IMR-90 (cell line): Measurements from ENCODE around the gene PRKD2. TPM values are rescaled to one million over a fixed set of nuclear protein-coding genes. Genes with fewer than 3 reads are reported as not detected.

Experiments
- ATAC-seq: fragments of 200-7000 bp; cut with Tn5 transposase; 2 replicates; pipeline ENCODE4 v1.9.1; 2020; ENCODE audit warnings: low read depth, mild to moderate bottlenecking, moderate library complexity
- BruUV-seq: library from RNA; stranded (reverse); fragments of 400-500 nt; replicated peaks from 2 replicates; lab custom pipeline; 2021; lab: Mats Ljungman, UMichigan
- CTCF ChIA-PET: fragments of 300-600 bp; formaldehyde crosslinking; extraction: SDS; loops from one replicate; lab custom pipeline; 2021; ENCODE audit warnings: antibody characterized with exemption; lab: Yijun Ruan, JAX
- POLR2A ChIA-PET: fragments of 300-600 bp; sonication (Branson Sonifier 250); formaldehyde crosslinking; loops from one replicate; lab custom pipeline; 2022; ENCODE audit warnings: antibody characterized with exemption; ENCODE audit not compliant: unreplicated experiment; lab: Charles Lee
- DNase-seq: peaks from one replicate; pipeline ENCODE4 v3.0.0; 2013
- H2AFZ ChIP-seq: replicated peaks from 2 replicates; pipeline ENCODE3; 2013; ENCODE audit warnings: low read length, mild to moderate bottlenecking; ENCODE audit not compliant: poor library complexity
- H2AK5ac ChIP-seq: 2 replicates; pipeline ENCODE4 v1.6.1; 2013; ENCODE audit warnings: low read depth, low read length, inconsistent platforms
- H2AK9ac ChIP-seq: replicated peaks from 2 replicates; pipeline ENCODE3; 2013; ENCODE audit warnings: mild to moderate bottlenecking, low read depth, low read length, moderate library complexity; ENCODE audit not compliant: poor library complexity
- H2BK120ac ChIP-seq: 2 replicates; pipeline ENCODE4 v1.6.1; 2013; ENCODE audit warnings: low read depth, low read length, inconsistent platforms
- H2BK15ac ChIP-seq: 3 replicates; pipeline ENCODE4 v1.6.1; 2013; ENCODE audit warnings: low read depth, low read length, inconsistent platforms
- H2BK20ac ChIP-seq: 2 replicates; pipeline ENCODE4 v1.6.1; 2013; ENCODE audit warnings: low read depth, mild to moderate bottlenecking, inconsistent platforms, low read length, moderate library complexity
- H2BK5ac ChIP-seq: 2 replicates; pipeline ENCODE4 v1.6.1; 2013; ENCODE audit warnings: mild to moderate bottlenecking, low read depth, low read length, inconsistent platforms; ENCODE audit not compliant: poor library complexity, severe bottlenecking
- H3K14ac ChIP-seq: replicated peaks from 2 replicates; pipeline ENCODE4 v1.6.1; 2013; ENCODE audit warnings: low read depth, low read length, inconsistent platforms
- H3K18ac ChIP-seq: 2 replicates; pipeline ENCODE4 v1.6.1; 2013; ENCODE audit warnings: low read depth, low read length, control low read depth
- H3K23ac ChIP-seq: 2 replicates; pipeline ENCODE4 v1.6.1; 2013; ENCODE audit warnings: low read depth, low read length, inconsistent platforms
- H3K27ac ChIP-seq: 2 replicates; pipeline ENCODE4 v1.5.1; 2013; ENCODE audit warnings: mild to moderate bottlenecking, control low read depth, low read length; ENCODE audit not compliant: insufficient read depth
- H3K27me3 ChIP-seq: 2 replicates; pipeline ENCODE4 v1.6.1; 2013; ENCODE audit warnings: low read length; ENCODE audit not compliant: control insufficient read depth, insufficient read depth
- H3K36me3 ChIP-seq: 2 replicates; pipeline ENCODE4 v1.6.1; 2013; ENCODE audit warnings: low read length, mixed read lengths; ENCODE audit not compliant: control insufficient read depth, insufficient read depth
- H3K4ac ChIP-seq: 2 replicates; pipeline ENCODE4 v1.6.1; 2013; ENCODE audit warnings: low read depth, low read length, inconsistent platforms
- H3K4me1 ChIP-seq: 2 replicates; pipeline ENCODE4 v1.6.1; 2013; ENCODE audit warnings: low read length, mixed read lengths; ENCODE audit not compliant: control insufficient read depth, insufficient read depth
- H3K4me2 ChIP-seq: 2 replicates; pipeline ENCODE4 v1.6.1; 2013; ENCODE audit warnings: low read depth, mild to moderate bottlenecking, control low read depth, low read length, moderate library complexity
- H3K4me3 ChIP-seq: 2 replicates; pipeline ENCODE4 v1.5.1; 2013; ENCODE audit warnings: low read depth, mild to moderate bottlenecking, control low read depth, low read length, moderate library complexity; ENCODE audit not compliant: insufficient read depth
- H3K56ac ChIP-seq: 2 replicates; pipeline ENCODE4 v1.6.1; 2013; ENCODE audit warnings: low read length, inconsistent platforms; ENCODE audit not compliant: insufficient read depth; ENCODE audit errors: extremely low read depth
- H3K79me1 ChIP-seq, 2 experiments: 2 replicates each; pipeline ENCODE4 v1.6.1; 2013; ENCODE audit warnings: low read length in 2 of 2, inconsistent platforms in 1 of 2, low read depth in 1 of 2
- H3K9ac ChIP-seq: 2 replicates; pipeline ENCODE4 v1.6.1; 2013; ENCODE audit warnings: low read depth, low read length, control low read depth
- H3K9me1 ChIP-seq: 2 replicates; pipeline ENCODE4 v1.6.1; 2013; ENCODE audit warnings: low read length, inconsistent platforms; ENCODE audit not compliant: insufficient read depth
- H3K9me3 ChIP-seq: 2 replicates; pipeline ENCODE4 v1.6.1; 2013; ENCODE audit warnings: low read length; ENCODE audit not compliant: control insufficient read depth, insufficient read depth
- H4K20me1 ChIP-seq: 2 replicates; pipeline ENCODE4 v1.6.1; 2013; ENCODE audit warnings: low read length, inconsistent platforms; ENCODE audit not compliant: insufficient read depth
- H4K5ac ChIP-seq: 2 replicates; pipeline ENCODE4 v1.6.1; 2013; ENCODE audit warnings: mild to moderate bottlenecking, low read depth, low read length, control low read depth
- H4K8ac ChIP-seq, 2 experiments: 2 replicates each; pipeline ENCODE4 v1.6.1; 2013; ENCODE audit warnings: low read depth in 2 of 2, low read length in 2 of 2, control low read depth in 1 of 2, inconsistent platforms in 1 of 2
- H4K91ac ChIP-seq: 2 replicates; pipeline ENCODE4 v1.6.1; 2013; ENCODE audit warnings: low read depth, low read length, inconsistent platforms; ENCODE audit not compliant: insufficient read depth
- FOS ChIP-seq: fragments of 150-350 bp; IDR thresholded peaks from 2 replicates; pipeline ENCODE4 v1.6.1; 2016; ENCODE audit warnings: low read depth, low read length
- POLR2A ChIP-seq: IDR thresholded peaks from 2 replicates; pipeline ENCODE4 v1.6.1; 2012; ENCODE audit warnings: mild to moderate bottlenecking, low read depth, low read length
- dilution Hi-C: fragments of 300-500 bp; cut with HindIII; formaldehyde crosslinking; loops from one replicate; pipeline ENCODE4 v1.14.3; 2018; ENCODE audit warnings: low sequenced_read_pairs; ENCODE audit not compliant: unreplicated experiment
- in situ Hi-C: fragments of 300-500 bp; cut with MboI; formaldehyde crosslinking; loops from 3 replicates; pipeline ENCODE4 v1.14.3; 2019; ENCODE audit warnings: low sequenced_read_pairs, inconsistent platforms, mixed read lengths
- intact Hi-C: fragments of 100-400 bp; cut with micrococcal nuclease; formaldehyde crosslinking; loops from 2 replicates; pipeline ENCODE4 v1.10.0; 2022
- polyA plus RNA-seq, 3 experiments: library from polyadenylated mRNA; depleted of rRNA; stranded (reverse); fragments of >200 nt; gene quantifications; 2 replicates each; pipeline ENCODE4 v1.2.3, GENCODE V29; 2012; ENCODE audit warnings: low replicate concordance in 1 of 3
- total RNA-seq: library from RNA; depleted of rRNA; stranded (reverse); fragments of >200 nt; gene quantifications from 2 replicates; pipeline ENCODE4 v1.2.3, GENCODE V29; 2012

PRKD2 gene
- total and polyA plus RNA-seq, 2 of the 4 experiments (the other 2 are of a cell fraction) = 9.9 to 19.6 TPM

DNA sequence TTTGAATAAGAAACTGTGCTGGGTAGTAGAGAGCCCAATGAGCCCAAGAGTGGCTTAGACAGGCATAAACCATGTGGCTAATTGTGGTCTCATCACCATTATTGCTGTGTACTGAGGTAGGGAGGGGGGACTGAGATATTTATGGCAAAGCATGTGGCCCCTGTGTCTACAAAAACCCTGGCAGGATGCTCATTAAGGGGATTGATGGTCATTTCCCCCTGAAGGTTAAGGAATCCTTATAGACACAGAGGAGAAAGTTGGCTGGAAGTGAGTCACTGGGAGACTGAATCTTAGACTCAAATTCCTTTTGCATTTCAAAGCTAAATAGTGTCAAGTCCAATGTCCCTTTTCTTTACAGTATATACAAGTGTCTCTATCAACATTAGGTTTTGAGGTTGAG is 46.1 kb downstream of the PRKD2 start:
- Histone ChIP-seq H3K9ac (no peak overlapping the region), H2BK20ac (no peak overlapping the region), H4K5ac (no peak overlapping the region), H2BK120ac (no peak overlapping the region), H3K4ac (no peak overlapping the region), H2AFZ (no peak overlapping the region), H3K36me3 (peaks cover 22% of the 10 kb centered on the region), H3K79me1 (no peaks in the 10 kb centered on the region), H3K4me2 (no peak overlapping the region; the same call in 1 of the 2 replicates), H2AK9ac (no peak overlapping the region), H4K20me1 (peaks cover 5% of the 10 kb centered on the region; the same call in 1 of the 2 replicates), H3K14ac (peak overlapping the region; percentile 18; the same call in 1 of the 2 replicates), H3K4me3 (no peak overlapping the region), H2AK5ac (no peak overlapping the region), H3K9me3 (no peaks in the 10 kb centered on the region), H3K27me3 (no peaks in the 10 kb centered on the region), H2BK15ac (no peak overlapping the region), H3K18ac (peak overlapping the region; percentile 32; the same call in 1 of the 2 replicates), H3K27ac (no peak overlapping the region; the same call in 1 of the 2 replicates), H4K91ac (no peak overlapping the region), H3K56ac (no peak overlapping the region), H3K9me1 (peaks cover 3% of the 10 kb centered on the region), H3K4me1 (peaks cover 6% of the 10 kb centered on the region), H2BK5ac (no peak overlapping the region), H3K23ac (no peak overlapping the region), H4K8ac (no peak overlapping the region)
- ATAC-seq (peak; percentile 73), DNase-seq (peak; percentile 47)
- CTCF ChIA-PET = interaction anchor here (0.6 to 1.0 kb wide), 2 partner anchors 10 to 288 kb away, joined by 3 to 4 read pairs; partner anchors contain the start of gene DACT3
- POLR2A ChIA-PET = interaction anchor here (1.0 kb wide), 1 partner anchor 10 kb away, joined by 5 read pairs; the partner anchor contains the start of gene DACT3
- intact Hi-C loops = no loop called here
- TF ChIP-seq POLR2A = no peak
- TF ChIP-seq FOS = 0 out of 2 replicates have a peak, but pooled peaks have one; percentile 11
- in situ Hi-C loops = no loop called here
- BruUV-seq = no TSS peak
- dilution Hi-C loops = no loop called here
